ENCODE results near the gene HPCA.

DNA sequence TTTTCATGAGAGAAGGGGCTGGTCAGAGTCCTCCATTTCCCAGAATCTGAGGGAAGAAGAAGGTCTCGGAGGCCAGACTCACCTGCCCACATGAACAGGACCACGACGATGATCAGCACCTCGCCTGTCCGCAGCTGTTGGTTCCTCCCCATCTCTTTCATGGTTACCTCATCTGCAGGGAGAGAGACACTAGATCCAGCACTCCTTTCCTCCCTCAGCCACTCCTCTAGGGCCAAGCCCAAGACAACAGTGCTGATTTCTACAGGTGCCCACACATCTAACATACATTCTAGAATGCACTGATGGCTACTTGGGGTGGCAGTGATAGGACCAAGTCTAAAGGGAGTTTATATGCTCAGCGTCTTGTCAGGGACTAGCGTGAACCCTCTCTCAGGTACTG lies 18.6 kb upstream of the HPCA start:
- TF ChIP-seq, protein P1, sequence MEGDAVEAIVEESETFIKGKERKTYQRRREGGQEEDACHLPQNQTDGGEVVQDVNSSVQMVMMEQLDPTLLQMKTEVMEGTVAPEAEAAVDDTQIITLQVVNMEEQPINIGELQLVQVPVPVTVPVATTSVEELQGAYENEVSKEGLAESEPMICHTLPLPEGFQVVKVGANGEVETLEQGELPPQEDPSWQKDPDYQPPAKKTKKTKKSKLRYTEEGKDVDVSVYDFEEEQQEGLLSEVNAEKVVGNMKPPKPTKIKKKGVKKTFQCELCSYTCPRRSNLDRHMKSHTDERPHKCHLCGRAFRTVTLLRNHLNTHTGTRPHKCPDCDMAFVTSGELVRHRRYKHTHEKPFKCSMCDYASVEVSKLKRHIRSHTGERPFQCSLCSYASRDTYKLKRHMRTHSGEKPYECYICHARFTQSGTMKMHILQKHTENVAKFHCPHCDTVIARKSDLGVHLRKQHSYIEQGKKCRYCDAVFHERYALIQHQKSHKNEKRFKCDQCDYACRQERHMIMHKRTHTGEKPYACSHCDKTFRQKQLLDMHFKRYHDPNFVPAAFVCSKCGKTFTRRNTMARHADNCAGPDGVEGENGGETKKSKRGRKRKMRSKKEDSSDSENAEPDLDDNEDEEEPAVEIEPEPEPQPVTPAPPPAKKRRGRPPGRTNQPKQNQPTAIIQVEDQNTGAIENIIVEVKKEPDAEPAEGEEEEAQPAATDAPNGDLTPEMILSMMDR (IDR thresholded peaks at IDR 0.05; ENCODE audit: low read length) = no peak
- TF ChIP-seq EZH2 (IDR thresholded peaks at IDR 0.05; ENCODE audit: borderline replicate concordance, low read length) = no peak

Measured in OCI-LY1 (cell line).